Sigmoid colon (tissue), 7 donors: ENCODE results near the gene OR10C1. TPM values are rescaled to one million over a fixed set of nuclear protein-coding genes. Genes with fewer than 3 reads are reported as not detected.

ENCODE experiments used
- DNase-seq: peaks from one replicate; pipeline ENCODE4 v3.0.0-alpha.2; 2019
- H3K27ac ChIP-seq, 4 donors: fragments of 200-600 bp; sonication (generic); one replicate each; pipeline ENCODE4 v1.5.1; 2016 to 2019; ENCODE audit warnings: mild to moderate bottlenecking in 1 of 4
- H3K27me3 ChIP-seq, 3 donors: fragments of 200-600 bp; sonication (generic); one replicate each; pipeline ENCODE4 v1.5.1; 2019; ENCODE audit warnings: mild to moderate bottlenecking in 1 of 3
- H3K36me3 ChIP-seq, 4 donors: fragments of 200-600 bp; sonication (generic); one replicate each; pipeline ENCODE4 v1.5.1; 2016 to 2019
- H3K4me1 ChIP-seq, 4 donors: fragments of 200-600 bp; sonication (generic); one replicate each; pipeline ENCODE4 v1.5.1; 2017 to 2019
- H3K4me3 ChIP-seq, 4 donors: fragments of 200-600 bp; sonication (generic); one replicate each; pipeline ENCODE4 v1.5.1; 2017 to 2019; ENCODE audit warnings: mild to moderate bottlenecking in 2 of 4, moderate library complexity in 1 of 4
- H3K9me3 ChIP-seq, 4 donors: fragments of 200-600 bp in 3 of 4; sonication (generic) in 3 of 4; one replicate each; pipeline versions ENCODE4 v1.5.1 to v1.6.1; 2013 to 2019
- CTCF ChIP-seq, 4 experiments: fragments of 450-650 bp in 3 of 4; fragments of 200-600 bp in 1 of 4; IDR thresholded peaks; one replicate each; pipeline ENCODE4 v1.5.1; 2016 to 2019; ENCODE audit warnings: antibody characterized with exemption in 4 of 4, mild to moderate bottlenecking in 3 of 4, moderate library complexity in 2 of 4
- EP300 ChIP-seq, 4 donors: sonication (generic); formaldehyde crosslinking; IDR thresholded peaks; one replicate each; pipeline ENCODE4 v1.6.1; 2017; ENCODE audit warnings: antibody characterized with exemption in 4 of 4
- POLR2A ChIP-seq, 2 donors: fragments of 450-650 bp; IDR thresholded peaks; one replicate each; pipeline ENCODE4 v1.6.1; 2016; ENCODE audit warnings: antibody characterized with exemption in 2 of 2, mild to moderate bottlenecking in 2 of 2, moderate library complexity in 2 of 2
- POLR2AphosphoS5 ChIP-seq, 4 donors: sonication (generic); formaldehyde crosslinking; IDR thresholded peaks; one replicate each; pipeline ENCODE4 v1.6.1; 2017; ENCODE audit warnings: antibody characterized with exemption in 4 of 4
- WGBS, 2 donors: extraction: QIAGEN DNeasy Blood & Tissue Kit; methylation state at CpG; one replicate each; pipeline ENCODE4 v1.1.7; 2013; 5-methylcytosine and 5-hydroxymethylcytosine counted together
- intact Hi-C: fragments of 100-400 bp; cut with DNase I; formaldehyde crosslinking; loops from one replicate; pipeline ENCODE4 v1.15.1; 2023
- polyA plus RNA-seq, 3 donors: library from polyadenylated mRNA; stranded (reverse); fragments of 200-250 nt; gene quantifications; one replicate each; pipeline ENCODE4 v1.2.3, GENCODE V29; 2013
- total RNA-seq, 4 donors: library from RNA; depleted of rRNA; stranded (reverse); fragments of >200 nt; gene quantifications; one replicate each; pipeline ENCODE4 v1.1.0, GENCODE V29; 2016
- donor health status: healthy with polysubstance abuse.
- donor health status: Bipolar disorder and iron deficiency.
- donor health status: healthy.

Gene OR10C1
- total RNA-seq (not detected), polyA plus RNA-seq (not detected)

- Histone ChIP-seq H3K36me3 (no peaks in the 10 kb centered on the region), H3K4me1 (no peaks in the 10 kb centered on the region), H3K9me3 (no peaks in the 10 kb centered on the region), H3K27ac (no peak within 1 kb of the TSS), H3K27me3 (no peaks in the 10 kb centered on the region), H3K4me3 (no peak within 1 kb of the TSS)
- TF ChIP-seq EP300 (IDR thresholded peaks at IDR 0.05) (no peak), POLR2AphosphoS5 (IDR thresholded peaks at IDR 0.05) (no peak), POLR2A (IDR thresholded peaks at IDR 0.05) (no peak), CTCF (IDR thresholded peaks at IDR 0.05) (no peak)
- no peak for DNase-seq
- intact Hi-C loops: no loop called here
Observed at GRCh38 chr6:29439006-29439405, at the start of gene OR10C1. OR10C1 (plus strand) TSS chr6:29439306; CDS start chr6:29440016, 710 bp downstream.

- Histone ChIP-seq H3K36me3 (no peaks in the 10 kb centered on the region), H3K9me3 (no peaks in the 10 kb centered on the region), H3K27me3 (no peaks in the 10 kb centered on the region), H3K27ac (no peak within 1 kb of the TSS), H3K4me1 (no peaks in the 10 kb centered on the region), H3K4me3 (no peak within 1 kb of the TSS)
- no peak for TF ChIP-seq POLR2AphosphoS5 (IDR thresholded peaks at IDR 0.05)
- TF ChIP-seq EP300 (IDR thresholded peaks at IDR 0.05): no peak
- TF ChIP-seq POLR2A (IDR thresholded peaks at IDR 0.05): no peak
- TF ChIP-seq CTCF (IDR thresholded peaks at IDR 0.05): no peak
- intact Hi-C loops: no loop called here
- DNase-seq: no peak
Observed at GRCh38 chr6:29395331-29395730, 43.8 kb upstream of the OR10C1 start, which contains the start of gene OR12D2. OR12D2 (plus strand) TSS chr6:29395631; CDS start chr6:29396700, 1,069 bp downstream.

GRCh38 chr6:29399525-29399924 is 39.6 kb upstream of the OR10C1 start:
- TF ChIP-seq CTCF (IDR thresholded peaks at IDR 0.05): no peak
- no peak for TF ChIP-seq POLR2A (IDR thresholded peaks at IDR 0.05)
- TF ChIP-seq POLR2AphosphoS5 (IDR thresholded peaks at IDR 0.05): no peak
- no peak for TF ChIP-seq EP300 (IDR thresholded peaks at IDR 0.05)
- H3K27me3 ChIP-seq: no peaks in the 10 kb centered on the region
- H3K4me3 ChIP-seq: no peak overlapping the region
- WGBS, 2 donors: 50 to 60% methylated on average over 2 of the region's 2 CpGs
- H3K36me3 ChIP-seq: no peaks in the 10 kb centered on the region
- no peak overlapping the region for H3K27ac ChIP-seq
- H3K9me3 ChIP-seq: no peaks in the 10 kb centered on the region
- intact Hi-C loops: no loop called here
- DNase-seq: no peak
- no peaks in the 10 kb centered on the region for H3K4me1 ChIP-seq

- Histone ChIP-seq H3K27ac (no peak overlapping the region), H3K27me3 (no peaks in the 10 kb centered on the region), H3K4me3 (no peak overlapping the region), H3K4me1 (no peaks in the 10 kb centered on the region), H3K9me3 (no peaks in the 10 kb centered on the region), H3K36me3 (no peaks in the 10 kb centered on the region)
- no peak for TF ChIP-seq CTCF (IDR thresholded peaks at IDR 0.05)
- TF ChIP-seq EP300 (IDR thresholded peaks at IDR 0.05): no peak
- no peak for TF ChIP-seq POLR2A (IDR thresholded peaks at IDR 0.05)
- no peak for TF ChIP-seq POLR2AphosphoS5 (IDR thresholded peaks at IDR 0.05)
- 64 to 90% methylated on average over 1 of the region's 1 CpG for WGBS, 2 donors
- DNase-seq: no peak
- intact Hi-C loops: no loop called here
Observed at GRCh38 chr6:29403801-29404200, 35.3 kb upstream of the OR10C1 start.

GRCh38 chr6:29414588-29414987 is 24.5 kb upstream of the OR10C1 start, which contains the start of gene OR12D1:
OR12D1 (plus strand) TSS chr6:29414928.
- H3K27me3 ChIP-seq: no peaks in the 10 kb centered on the region
- DNase-seq: no peak
- H3K4me1 ChIP-seq: no peaks in the 10 kb centered on the region
- no peak for TF ChIP-seq POLR2A (IDR thresholded peaks at IDR 0.05)
- no peak for TF ChIP-seq CTCF (IDR thresholded peaks at IDR 0.05)
- no peak for TF ChIP-seq POLR2AphosphoS5 (IDR thresholded peaks at IDR 0.05)
- no peak for TF ChIP-seq EP300 (IDR thresholded peaks at IDR 0.05)
- H3K4me3 ChIP-seq: no peak within 1 kb of the TSS
- no peaks in the 10 kb centered on the region for H3K9me3 ChIP-seq
- intact Hi-C loops: no loop called here
- H3K27ac ChIP-seq: no peak within 1 kb of the TSS
- H3K36me3 ChIP-seq: no peaks in the 10 kb centered on the region
